NCI-H345 treated with DMSO at 0.1 percent for 48 hours (cell line): Measurements from ENCODE around the gene GPR162.
"Not testable (repeated sequence)": the region's sequence is repeated elsewhere in the genome, so short reads cannot be mapped to it uniquely, and the experiment has no call there.

ENCODE experiments used
- DNase-seq: peaks from one replicate; lab custom pipeline; 2025; ENCODE audit not compliant: unreplicated experiment; lab: John Stamatoyannopoulos, UW

GPR162 gene

DNA sequence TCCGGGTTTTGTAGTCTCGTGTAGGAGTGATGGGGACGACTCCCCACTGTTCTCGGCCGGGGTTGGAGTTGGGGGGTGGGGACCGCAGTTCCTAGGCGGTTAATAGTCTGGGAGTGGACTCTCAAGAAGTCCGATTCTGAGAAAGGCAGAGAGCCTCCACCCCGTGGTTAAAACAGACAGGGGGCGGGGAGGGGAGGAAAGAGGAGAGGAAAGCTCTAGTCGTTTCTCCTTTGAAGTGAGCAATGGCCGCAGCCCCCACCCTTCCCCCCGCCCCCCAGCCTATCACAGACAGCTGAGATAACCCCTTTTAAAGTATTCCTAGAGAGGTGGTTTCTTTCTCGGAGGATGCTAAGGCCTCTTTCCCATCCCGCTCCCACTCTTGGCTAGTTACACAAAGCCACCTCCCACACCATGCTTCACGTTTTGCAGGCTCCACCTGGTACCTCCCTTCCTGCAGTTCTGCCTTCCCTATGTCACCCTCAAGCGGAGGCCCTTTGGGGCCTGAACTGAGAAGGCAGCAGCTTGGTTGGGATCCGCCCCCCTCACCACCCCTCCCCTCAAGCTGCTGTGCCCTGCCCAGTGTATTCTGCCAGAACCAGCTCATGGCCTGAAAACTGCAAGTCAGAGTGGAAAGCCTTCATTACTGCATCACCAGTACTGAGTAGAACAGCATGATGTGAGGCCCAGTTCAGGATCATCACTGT lies 31.2 kb downstream of the GPR162 start:
- DNase-seq = no peak

DNA sequence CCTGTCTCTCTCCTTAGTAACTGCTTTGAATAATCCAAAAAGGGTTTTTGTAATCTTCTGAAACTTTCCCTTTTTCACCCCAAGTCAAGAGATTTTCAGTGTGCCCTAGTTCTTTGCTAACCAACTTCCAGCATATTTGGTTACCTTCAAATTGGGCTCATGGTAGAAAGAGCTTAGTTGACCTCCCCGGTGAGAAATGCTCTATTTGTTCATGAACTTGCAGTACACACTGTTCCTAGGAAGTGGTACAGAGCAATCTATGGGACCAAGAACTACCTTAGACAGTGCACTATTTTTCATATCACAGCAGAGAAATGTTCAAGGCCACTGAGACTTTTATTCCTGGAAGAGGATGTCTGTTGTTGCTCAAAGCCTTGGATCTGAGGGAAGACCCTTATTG lies 32.0 kb downstream of the GPR162 start:
- no peak for DNase-seq

DNA sequence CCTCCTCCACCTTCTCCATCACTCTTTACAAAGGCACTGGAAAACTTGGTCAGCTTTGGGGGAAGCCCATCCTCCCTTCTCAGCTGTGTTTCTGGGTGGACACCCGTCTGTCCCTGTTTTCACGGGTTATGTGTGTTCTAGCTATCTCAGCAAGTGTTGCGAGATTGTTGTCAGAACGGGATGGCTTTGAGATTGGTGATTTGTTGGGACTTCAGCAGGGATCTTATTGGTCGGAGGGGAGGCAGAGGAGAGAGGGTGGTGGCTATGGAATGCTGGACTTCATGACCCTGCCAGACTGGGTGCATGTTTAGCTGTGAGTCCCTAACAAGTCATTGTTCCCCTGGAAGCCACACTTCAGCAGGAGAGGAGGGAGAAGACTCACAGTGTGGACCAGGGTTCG lies 32.4 kb downstream of the GPR162 start:
- DNase-seq = no peak

DNA sequence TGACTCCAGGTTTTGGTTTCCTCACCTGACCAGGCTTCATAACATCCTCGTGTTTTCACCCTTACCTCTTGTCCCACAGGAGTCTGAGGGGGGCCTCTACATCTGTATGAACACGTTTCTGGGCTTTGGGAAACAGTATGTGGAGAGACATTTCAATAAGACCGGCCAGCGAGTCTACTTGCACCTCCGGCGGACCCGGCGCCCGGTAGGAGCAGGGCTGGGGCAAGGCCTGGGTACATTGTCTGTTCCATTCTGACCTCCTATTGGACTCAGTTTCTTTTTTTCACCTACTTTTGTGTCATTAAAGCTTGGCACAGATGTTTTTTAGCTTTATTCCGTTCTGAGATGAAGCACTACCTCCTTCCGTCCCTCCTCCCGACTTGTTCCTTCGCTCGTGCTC lies 33.7 kb downstream of the GPR162 start:
- DNase-seq = no peak

DNA sequence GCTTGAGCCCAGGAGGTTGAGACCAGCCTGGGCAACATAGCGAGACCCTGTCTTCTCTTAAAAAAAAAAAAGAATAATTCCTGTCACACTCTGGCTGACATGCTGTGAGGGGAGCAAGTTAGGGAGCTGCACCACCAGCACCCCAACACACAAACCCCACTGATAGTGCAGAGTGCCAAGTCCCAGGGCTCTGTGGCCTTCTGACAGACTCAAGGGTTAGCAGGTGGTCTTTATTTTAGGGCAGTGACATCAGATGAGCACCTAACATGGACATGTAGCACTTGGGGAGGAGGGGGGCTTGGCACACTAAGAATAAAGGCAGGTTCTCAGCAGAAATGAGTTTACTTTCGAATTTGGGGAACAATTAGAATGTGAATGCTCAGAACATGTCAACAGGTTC lies 37.2 kb downstream of the GPR162 start:
- no peak for DNase-seq

DNA sequence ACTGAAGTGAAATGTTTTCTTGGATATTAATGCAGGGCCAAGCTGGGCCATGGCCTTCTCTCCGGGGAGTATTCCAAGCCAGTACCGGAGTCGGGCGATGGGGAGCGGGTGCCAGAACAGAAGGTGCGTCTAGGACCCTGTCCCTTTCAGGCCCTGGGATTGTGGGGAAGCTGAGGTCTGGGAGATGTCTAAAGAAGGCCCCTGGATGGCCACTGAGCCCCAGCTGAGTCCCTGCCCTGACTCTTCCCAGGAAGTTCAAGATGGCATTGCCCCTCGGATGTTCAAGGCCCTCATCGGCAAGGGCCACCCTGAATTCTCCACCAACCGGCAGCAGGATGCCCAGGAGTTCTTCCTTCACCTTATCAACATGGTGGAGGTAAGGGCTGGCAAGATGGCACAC lies 38.5 kb downstream of the GPR162 start:
- DNase-seq = no peak

DNA sequence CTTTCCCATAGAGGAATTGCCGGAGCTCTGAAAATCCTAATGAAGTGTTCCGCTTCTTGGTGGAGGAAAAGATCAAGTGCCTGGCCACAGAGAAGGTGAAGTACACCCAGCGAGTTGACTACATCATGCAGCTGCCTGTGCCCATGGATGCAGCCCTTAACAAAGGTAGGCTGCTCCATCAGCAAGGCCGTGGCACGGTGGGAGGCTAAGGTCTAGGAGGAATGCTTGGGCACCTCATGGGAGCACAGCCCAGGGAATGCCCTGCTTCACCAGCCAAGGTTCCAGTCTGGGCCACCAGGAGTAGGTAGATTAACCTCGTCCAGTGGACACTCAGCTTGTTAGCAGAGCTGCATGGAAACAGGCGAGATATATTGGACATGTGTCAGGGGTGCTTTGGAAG lies 39.3 kb downstream of the GPR162 start:
- no peak for DNase-seq

DNA sequence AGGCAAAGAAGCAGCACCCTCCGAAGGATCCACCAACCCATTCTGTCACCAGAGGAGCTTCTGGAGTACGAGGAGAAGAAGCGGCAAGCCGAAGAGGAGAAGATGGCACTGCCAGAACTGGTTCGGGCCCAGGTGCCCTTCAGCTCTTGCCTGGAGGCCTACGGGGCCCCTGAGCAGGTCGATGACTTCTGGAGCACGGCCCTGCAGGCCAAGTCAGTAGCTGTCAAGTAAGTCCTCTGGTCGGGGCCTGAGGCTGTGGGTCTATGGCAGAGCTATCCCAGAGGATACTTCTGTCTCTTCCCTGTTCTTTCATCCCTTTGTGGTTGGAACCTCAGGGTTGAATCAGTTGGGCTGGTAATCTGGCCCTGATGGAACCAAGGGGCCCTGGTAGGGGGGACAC lies 39.8 kb downstream of the GPR162 start:
- DNase-seq = no peak

DNA sequence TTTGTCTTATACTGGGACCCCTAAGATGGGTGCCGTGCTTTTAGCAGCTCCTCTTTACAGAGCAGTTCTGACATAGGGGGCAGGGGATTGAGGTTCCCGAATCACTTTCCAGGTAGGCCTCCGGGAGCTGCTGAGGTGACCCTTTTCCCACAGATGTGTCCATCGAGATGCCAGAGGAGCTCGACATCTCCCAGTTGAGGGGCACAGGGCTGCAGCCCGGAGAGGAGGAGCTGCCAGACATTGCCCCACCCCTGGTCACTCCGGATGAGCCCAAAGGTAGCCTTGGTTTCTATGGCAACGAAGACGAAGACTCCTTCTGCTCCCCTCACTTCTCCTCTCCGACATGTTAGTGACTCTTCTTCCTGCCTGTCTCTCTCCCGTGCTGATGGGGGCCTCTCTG lies 41.4 kb downstream of the GPR162 start:
- no peak for DNase-seq

DNA sequence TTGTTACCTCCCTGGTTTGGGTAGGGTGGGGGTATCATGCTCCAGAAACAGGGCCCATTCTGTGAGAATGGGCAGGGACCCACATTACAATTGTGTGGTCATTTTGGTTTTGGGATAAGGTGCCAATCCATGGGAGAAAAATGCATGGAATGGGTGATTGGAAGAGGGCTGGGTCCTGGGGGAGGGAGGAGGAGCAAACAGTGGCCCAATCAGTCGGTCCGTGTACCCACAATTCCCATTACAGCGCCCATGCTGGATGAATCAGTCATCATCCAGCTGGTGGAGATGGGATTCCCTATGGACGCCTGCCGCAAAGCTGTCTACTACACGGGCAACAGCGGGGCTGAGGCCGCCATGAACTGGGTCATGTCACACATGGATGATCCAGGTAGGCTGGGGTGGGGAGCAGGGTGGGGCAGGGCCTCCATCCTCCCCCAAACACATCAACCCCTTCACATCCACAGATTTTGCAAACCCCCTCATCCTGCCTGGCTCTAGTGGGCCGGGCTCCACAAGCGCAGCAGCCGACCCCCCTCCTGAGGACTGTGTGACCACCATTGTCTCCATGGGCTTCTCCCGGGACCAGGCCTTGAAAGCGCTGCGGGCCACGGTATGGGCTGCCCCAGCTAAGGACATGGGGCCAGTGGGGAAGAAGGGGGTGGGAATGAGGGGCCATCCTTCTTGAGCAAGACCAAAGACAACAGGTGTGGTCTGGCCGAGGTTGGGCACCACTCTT lies 42.1 kb downstream of the GPR162 start:
- DNase-seq = no peak

DNA sequence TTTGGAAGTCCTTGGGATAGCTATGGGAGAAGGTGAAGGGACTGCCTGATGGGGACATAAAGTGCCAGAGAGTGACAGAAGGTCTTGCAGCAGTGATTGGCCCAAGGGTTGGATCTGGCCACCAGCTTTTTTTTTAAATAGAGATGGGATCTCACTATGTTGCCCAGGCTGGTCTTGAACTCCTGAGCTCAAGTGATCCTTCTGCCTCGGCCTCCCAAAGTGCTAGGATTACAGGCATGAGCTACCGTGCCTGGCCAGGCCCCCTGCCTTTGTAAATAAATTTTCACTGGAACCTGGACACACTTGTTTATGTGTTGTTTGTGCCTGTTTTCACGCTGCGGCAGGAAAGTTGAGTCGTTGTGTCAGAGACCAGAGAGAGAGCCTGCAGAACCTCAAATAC lies 43.7 kb downstream of the GPR162 start:
- DNase-seq = not testable (repeated sequence)

DNA sequence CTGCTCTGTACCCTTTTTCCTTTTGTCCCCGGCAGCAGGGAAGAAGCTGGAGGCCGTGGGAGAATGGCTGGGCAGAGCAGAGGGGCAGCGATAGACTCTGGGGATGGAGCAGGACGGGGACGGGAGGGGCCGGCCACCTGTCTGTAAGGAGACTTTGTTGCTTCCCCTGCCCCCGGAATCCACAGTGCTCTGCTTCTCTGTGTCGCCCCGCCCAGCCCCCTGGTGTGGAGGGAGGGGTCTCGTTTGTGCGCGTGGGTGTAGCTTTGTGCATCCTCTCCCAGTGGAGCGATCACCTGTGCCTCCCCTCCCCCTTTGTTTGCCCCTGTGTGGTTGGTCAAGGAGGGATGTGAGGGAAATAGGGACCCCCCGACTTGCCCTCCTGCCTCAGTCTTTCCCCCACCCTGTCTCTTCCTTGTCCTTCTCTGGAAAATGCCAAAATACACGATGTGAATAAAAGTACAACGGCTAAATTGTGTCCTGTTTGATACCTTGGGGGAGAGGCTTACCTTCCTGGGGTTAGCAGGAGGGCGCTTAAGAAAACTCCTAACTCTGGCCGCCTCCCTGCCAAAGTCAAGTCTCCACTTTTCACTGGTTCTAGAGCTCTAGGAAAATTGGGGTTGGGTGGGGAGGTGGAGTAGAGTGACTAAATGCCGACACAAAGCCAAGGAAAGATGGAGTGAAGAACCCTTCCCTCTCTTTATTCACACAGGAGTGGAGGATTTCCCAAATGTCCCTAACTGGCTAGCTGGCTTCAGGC lies 44.7 kb downstream of the GPR162 start:
- DNase-seq = no peak

DNA sequence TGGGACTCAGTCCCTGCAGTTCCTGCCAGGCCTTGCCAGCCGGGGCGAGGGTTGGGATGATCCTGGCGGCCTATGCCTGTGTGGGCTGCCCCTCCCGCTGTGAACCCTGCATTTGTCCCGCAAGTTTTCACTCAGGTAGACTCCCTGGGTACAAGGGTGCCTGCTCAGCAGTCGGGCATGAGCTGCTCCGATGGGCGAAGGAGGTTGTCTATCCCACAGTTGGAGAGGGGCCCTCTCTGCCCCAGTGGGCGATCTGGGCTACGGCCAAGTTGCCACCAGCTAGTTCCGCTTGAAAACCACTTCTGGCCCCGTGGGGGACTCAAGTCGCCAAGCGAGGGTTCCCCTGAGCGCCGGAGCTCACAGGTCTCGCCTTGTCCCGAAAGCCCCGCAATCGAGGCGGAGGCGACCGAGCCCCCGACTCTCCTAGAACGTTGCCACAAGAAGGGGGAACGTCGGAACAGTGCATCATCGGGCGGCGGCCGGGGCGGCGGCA lies 45.3 kb downstream of the GPR162 start:
- no peak for DNase-seq

DNA sequence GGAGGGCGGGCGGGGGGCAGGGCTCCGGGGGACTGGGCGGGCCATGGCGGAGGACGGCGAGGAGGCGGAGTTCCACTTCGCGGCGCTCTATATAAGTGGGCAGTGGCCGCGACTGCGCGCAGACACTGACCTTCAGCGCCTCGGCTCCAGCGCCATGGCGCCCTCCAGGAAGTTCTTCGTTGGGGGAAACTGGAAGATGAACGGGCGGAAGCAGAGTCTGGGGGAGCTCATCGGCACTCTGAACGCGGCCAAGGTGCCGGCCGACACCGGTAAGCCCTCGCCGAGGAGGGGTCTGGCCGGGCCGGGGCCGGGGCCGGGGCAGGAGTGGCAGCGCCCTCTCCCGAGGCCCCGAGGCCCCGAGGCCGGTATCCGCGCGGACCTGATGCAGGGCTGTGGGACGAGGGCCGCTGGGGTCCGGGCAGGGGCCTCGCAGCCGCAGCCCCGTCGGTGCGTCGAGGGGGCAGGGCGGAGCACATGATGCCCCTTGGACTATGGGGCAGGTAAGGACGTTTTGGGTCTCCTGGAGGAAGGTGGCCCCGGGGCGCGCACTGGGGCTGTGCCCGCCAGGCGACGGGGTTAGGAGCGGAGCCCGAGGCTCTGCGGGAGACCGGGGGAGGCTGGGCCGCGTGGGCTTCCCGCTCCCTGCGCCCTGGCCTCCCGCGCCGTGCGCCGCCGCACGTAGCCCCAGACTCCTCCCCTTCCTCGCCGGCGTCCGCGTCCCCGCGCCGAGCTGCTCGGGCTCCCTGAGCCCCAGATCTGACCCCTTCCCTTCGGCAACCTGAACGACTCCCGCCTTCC lies 46.0 kb downstream of the GPR162 start, which contains the start of gene TPI1:
TPI1 (plus strand) TSS at position 119 of the 798 bp plus-strand sequence; CDS start at position 155, 36 bp downstream.
- peak; percentile 41 for DNase-seq

DNA sequence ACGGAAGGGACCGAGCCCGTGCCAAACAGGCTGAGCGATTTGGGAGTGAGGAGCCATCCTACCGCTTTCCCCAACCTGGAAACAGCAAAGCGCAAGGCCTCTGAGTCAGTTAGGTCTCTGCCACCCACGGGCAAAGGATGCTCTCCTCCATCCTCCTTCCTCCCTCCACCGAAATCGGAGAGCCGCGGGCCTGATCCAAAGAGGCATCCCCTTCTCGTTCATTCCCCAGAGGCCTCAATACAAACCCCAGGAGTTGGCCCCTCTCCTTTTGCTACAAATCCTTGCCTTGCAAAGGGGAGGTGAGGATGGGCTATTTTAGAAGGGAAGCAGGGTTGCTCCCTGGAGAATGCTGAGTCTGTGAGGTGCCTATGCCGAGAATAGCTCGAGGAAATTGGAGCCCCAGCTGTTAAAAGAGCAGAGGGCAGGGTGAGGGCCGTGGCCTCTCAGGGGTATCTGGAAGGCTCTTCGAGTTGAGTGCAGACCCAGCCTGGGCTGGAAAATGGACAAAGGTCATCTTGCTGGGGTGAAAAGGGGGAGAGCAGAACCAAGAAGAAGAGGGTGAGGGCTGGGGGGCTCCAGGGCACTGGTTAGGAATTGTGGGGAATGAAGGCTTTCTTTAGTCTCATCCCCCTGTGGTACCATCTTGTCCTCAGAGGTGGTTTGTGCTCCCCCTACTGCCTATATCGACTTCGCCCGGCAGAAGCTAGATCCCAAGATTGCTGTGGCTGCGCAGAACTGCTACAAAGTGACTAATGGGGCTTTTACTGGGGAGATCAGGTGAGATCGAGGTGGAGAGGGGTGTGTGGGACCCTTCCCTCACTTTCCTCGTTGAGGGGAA lies 46.8 kb downstream of the GPR162 start:
- DNase-seq = no peak

DNA sequence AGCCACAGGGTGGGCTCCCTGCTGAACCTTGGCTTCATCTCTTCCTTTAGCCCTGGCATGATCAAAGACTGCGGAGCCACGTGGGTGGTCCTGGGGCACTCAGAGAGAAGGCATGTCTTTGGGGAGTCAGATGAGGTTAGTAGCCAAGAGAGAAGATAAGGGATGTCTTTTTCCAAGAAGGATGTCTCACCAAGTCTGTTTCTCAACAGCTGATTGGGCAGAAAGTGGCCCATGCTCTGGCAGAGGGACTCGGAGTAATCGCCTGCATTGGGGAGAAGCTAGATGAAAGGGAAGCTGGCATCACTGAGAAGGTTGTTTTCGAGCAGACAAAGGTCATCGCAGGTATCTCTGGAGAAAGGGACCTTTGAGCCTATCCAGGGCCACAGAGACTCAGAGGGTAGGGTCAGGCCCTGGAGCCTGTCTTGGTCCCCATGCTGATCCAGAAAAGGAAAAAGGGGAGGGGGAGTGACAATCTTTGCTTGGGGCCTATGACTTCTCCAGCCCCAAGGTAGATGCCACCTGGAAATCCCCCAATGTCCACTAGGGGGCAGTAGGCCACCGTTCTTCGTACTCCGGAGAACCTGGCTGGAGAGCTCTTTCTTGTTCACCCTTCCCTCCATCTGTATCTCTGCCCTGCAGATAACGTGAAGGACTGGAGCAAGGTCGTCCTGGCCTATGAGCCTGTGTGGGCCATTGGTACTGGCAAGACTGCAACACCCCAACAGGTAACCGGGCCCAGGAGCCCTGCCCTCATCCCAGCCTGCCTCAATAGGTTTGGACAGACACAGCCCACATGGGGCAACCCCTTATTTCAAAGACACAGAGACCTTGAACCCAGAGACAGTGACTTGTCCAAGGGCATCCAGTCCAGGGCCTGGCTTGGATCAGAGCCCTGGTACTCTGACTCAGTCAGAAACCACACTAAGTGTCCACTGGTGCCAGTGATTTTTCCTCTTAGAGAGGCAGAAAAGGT lies 47.7 kb downstream of the GPR162 start:
- DNase-seq = peak; percentile 20

DNA sequence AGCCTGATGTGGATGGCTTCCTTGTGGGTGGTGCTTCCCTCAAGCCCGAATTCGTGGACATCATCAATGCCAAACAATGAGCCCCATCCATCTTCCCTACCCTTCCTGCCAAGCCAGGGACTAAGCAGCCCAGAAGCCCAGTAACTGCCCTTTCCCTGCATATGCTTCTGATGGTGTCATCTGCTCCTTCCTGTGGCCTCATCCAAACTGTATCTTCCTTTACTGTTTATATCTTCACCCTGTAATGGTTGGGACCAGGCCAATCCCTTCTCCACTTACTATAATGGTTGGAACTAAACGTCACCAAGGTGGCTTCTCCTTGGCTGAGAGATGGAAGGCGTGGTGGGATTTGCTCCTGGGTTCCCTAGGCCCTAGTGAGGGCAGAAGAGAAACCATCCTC lies 48.7 kb downstream of the GPR162 start:
- not testable (repeated sequence) for DNase-seq

DNA sequence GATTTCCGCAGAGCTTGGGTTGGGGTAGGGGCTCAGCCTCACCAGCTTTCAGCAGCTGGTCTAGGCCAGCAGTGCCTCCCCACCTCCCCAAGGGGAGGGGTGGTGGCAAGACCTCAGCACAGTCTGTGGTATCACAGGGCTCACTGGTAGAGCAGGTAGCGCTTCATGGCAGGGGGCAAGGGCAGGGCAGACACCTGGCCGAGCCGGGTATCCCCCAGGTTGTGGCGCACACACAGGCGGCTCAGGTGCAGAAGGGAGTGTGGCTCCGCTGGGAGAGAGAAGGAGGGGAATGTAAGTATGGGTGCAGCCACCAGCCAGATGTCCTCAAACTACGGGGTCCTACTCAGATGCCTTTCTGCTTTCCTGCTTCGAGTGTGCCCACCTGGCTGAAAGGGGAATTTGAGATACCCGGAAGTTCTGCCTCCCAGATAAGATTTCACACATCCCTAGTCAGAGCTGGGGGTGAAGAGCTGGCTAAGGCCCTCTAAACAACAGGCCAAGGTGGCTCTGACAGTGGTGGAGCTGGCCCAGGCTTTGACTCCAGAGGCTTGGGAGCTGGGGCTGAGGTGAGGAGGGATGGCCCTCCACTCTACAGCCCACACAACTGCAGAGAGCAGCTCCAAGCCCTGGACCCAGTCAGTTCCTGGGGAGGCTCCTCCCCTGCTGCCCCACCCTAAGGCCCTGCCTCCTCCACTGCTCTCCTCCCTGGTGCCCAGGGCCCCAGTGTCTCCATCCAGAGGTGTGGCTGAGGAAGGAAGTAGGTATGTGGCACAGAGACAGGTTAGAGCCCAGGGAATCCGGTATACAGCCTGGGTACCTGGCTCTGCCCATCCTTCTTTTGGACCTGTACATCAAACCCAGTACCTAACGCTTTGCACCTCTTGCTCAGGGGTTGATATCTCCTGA lies 49.7 kb downstream of the GPR162 start:
- peak; percentile 24 for DNase-seq
